Islet of Langerhans (tissue), 1 donor: ENCODE measurements around the gene ERH.
"Not testable (repeated sequence)": the region's sequence is repeated elsewhere in the genome, so short reads cannot be mapped to it uniquely, and the experiment has no call there.

Experiments
- FAIRE-seq: peaks from one replicate; lab custom pipeline; 2011; peaks lifted over from hg19 to GRCh38; lab: Jason Lieb, UNC

Gene ERH

GRCh38 chr14:69395929-69396328 lies 2.2 kb downstream of the ERH start:
- FAIRE-seq: no peak

GRCh38 chr14:69392481-69392880 lies 5.6 kb downstream of the ERH start:
- no peak for FAIRE-seq

GRCh38 chr14:69391400-69391799 lies 6.7 kb downstream of the ERH start:
- FAIRE-seq: not testable (repeated sequence)

GRCh38 chr14:69387311-69387710 lies 10.8 kb downstream of the ERH start:
- no peak for FAIRE-seq

GRCh38 chr14:69378274-69378673 lies 19.8 kb downstream of the ERH start:
- FAIRE-seq: no peak

- no peak for FAIRE-seq
Observed at GRCh38 chr14:69376439-69376838, 21.7 kb downstream of the ERH start.

GRCh38 chr14:69375722-69376121 lies 22.4 kb downstream of the ERH start:
- FAIRE-seq: no peak

GRCh38 chr14:69375182-69375581 lies 22.9 kb downstream of the ERH start:
- no peak for FAIRE-seq

- no peak for FAIRE-seq
Observed at GRCh38 chr14:69374235-69374634, 23.9 kb downstream of the ERH start.

GRCh38 chr14:69373104-69373503 lies 25.0 kb downstream of the ERH start:
- no peak for FAIRE-seq

GRCh38 chr14:69372146-69372545 lies 26.0 kb downstream of the ERH start:
- FAIRE-seq: no peak

GRCh38 chr14:69370061-69370460 lies 28.0 kb downstream of the ERH start:
- no peak for FAIRE-seq

- no peak for FAIRE-seq
Observed at GRCh38 chr14:69368381-69368780, 29.7 kb downstream of the ERH start.

GRCh38 chr14:69366761-69367160 lies 31.3 kb downstream of the ERH start:
- no peak for FAIRE-seq

GRCh38 chr14:69366069-69366468 lies 32.0 kb downstream of the ERH start:
- FAIRE-seq: no peak

- FAIRE-seq: no peak
Observed at GRCh38 chr14:69364378-69364777, 33.7 kb downstream of the ERH start.

- FAIRE-seq: no peak
Observed at GRCh38 chr14:69363964-69364363, 34.1 kb downstream of the ERH start.

GRCh38 chr14:69363055-69363454 lies 35.0 kb downstream of the ERH start:
- no peak for FAIRE-seq

- no peak for FAIRE-seq
Observed at GRCh38 chr14:69360438-69361108, 37.5 kb downstream of the ERH start.

GRCh38 chr14:69358966-69359365 lies 39.1 kb downstream of the ERH start:
- no peak for FAIRE-seq

GRCh38 chr14:69358233-69358963 lies 39.7 kb downstream of the ERH start:
- no peak for FAIRE-seq

- FAIRE-seq: no peak
Observed at GRCh38 chr14:69357544-69358200, 40.4 kb downstream of the ERH start.

- FAIRE-seq: no peak
Observed at GRCh38 chr14:69356903-69357543, 41.1 kb downstream of the ERH start.
